GM12878 (cell line): ENCODE results near the gene DHRS4. TPM values are rescaled to one million over a fixed set of nuclear protein-coding genes. Genes with fewer than 3 reads are reported as not detected.

Source experiments
- ATAC-seq: fragments of 200-7000 bp; cut with Tn5 transposase; 3 replicates; pipeline ENCODE4 v1.9.1; 2020; ENCODE audit warnings: mild to moderate bottlenecking, moderate library complexity
- BruUV-seq: library from RNA; stranded (reverse); fragments of 400-500 nt; replicated peaks from 2 replicates; lab custom pipeline; 2021; lab: Mats Ljungman, UMichigan
- CTCF ChIA-PET: fragments of 300-600 bp; sonication (Branson Sonifier 250); formaldehyde crosslinking; extraction: SDS; loops from one replicate; lab custom pipeline; 2021; ENCODE audit warnings: inconsistent platforms; lab: Yijun Ruan, JAX
- POLR2A ChIA-PET: fragments of 350-600 bp; formaldehyde crosslinking; extraction: SDS; loops from one replicate; lab custom pipeline; 2021; ENCODE audit warnings: inconsistent platforms; lab: Charles Lee
- RAD21 ChIA-PET: fragments of 300-600 bp; sonication (Branson Sonifier 250); formaldehyde crosslinking; loops from one replicate; lab custom pipeline; 2023; ENCODE audit warnings: antibody characterized with exemption; ENCODE audit not compliant: unreplicated experiment; lab: Charles Lee
- SMC1A ChIA-PET: fragments of 300-600 bp; sonication (Branson Sonifier 250); formaldehyde crosslinking; loops from one replicate; lab custom pipeline; 2023; ENCODE audit not compliant: unreplicated experiment, uncharacterized antibody; lab: Charles Lee
- DNase-seq: peaks from one replicate; pipeline ENCODE4 v3.0.0-alpha.2; 2011; ENCODE audit warnings: low read depth, low spot score
- FAIRE-seq: peaks from 3 replicates; lab custom pipeline; 2011; peaks lifted over from hg19 to GRCh38; lab: Jason Lieb, UNC
- H2AFZ ChIP-seq: 2 replicates; pipeline ENCODE4 v1.6.0; 2011; ENCODE audit warnings: low read depth, low read length, control low read depth; ENCODE audit not compliant: control insufficient read depth
- H3K27ac ChIP-seq: 2 replicates; pipeline ENCODE4 v1.5.1; 2011; ENCODE audit warnings: control low read depth; ENCODE audit not compliant: control insufficient read depth, insufficient read depth
- H3K27me3 ChIP-seq, 2 experiments: replicated peaks in 1 of 2; 2 replicates each; pipeline versions ENCODE4 v1.6.0 to v1.6.1; 2011; ENCODE audit warnings: low read length in 1 of 2; ENCODE audit not compliant: control insufficient read depth in 2 of 2, insufficient read depth in 2 of 2
- H3K36me3 ChIP-seq, 2 experiments: 2 replicates each; pipeline ENCODE4 v1.5.1; 2011; ENCODE audit warnings: low read length in 1 of 2; ENCODE audit not compliant: control insufficient read depth in 2 of 2, insufficient read depth in 2 of 2
- H3K4me1 ChIP-seq: 2 replicates; pipeline ENCODE4 v1.6.1; 2011; ENCODE audit warnings: mild to moderate bottlenecking, low read length, moderate library complexity, mixed read lengths; ENCODE audit not compliant: control insufficient read depth, insufficient read depth
- H3K4me2 ChIP-seq: 2 replicates; pipeline ENCODE4 v1.6.0; 2011; ENCODE audit warnings: control low read depth; ENCODE audit not compliant: control insufficient read depth, insufficient read depth
- H3K4me3 ChIP-seq: fragments of 200-600 bp; sonication (generic); 2 replicates; pipeline ENCODE4 v1.5.1; 2016
- H3K79me2 ChIP-seq: 2 replicates; pipeline ENCODE4 v1.6.0; 2011; ENCODE audit warnings: low read length; ENCODE audit not compliant: control insufficient read depth, insufficient read depth
- H3K9ac ChIP-seq: 2 replicates; pipeline ENCODE4 v1.8.0; 2011; ENCODE audit warnings: low read length, control low read depth, mixed read lengths; ENCODE audit not compliant: control insufficient read depth, insufficient read depth
- H3K9me3 ChIP-seq: replicated peaks from 3 replicates; pipeline ENCODE4 v1.5.1; 2011; ENCODE audit warnings: mild to moderate bottlenecking, low read length; ENCODE audit not compliant: control insufficient read depth, insufficient read depth
- H4K20me1 ChIP-seq: 2 replicates; pipeline ENCODE4 v1.6.0; 2011; ENCODE audit not compliant: control insufficient read depth, insufficient read depth
- CHD1 ChIP-seq: IDR thresholded peaks from 2 replicates; pipeline ENCODE4 v1.6.1; 2012; ENCODE audit warnings: low read depth, low read length, improper control_type of control experiment
- E2F4 ChIP-seq: IDR thresholded peaks from 2 replicates; pipeline ENCODE4 v1.6.1; 2012; ENCODE audit warnings: low read depth, low read length, improper control_type of control experiment
- EGR1 ChIP-seq, 2 experiments: IDR thresholded peaks; 1 replicate in 1 of 2; 2 replicates in 1 of 2; pipeline ENCODE4 v1.6.1; 2011 to 2012; ENCODE audit warnings: low read depth in 2 of 2, low read length in 2 of 2, borderline replicate concordance in 1 of 2, mild to moderate bottlenecking in 1 of 2, moderate library complexity in 1 of 2
- NFYA ChIP-seq: IDR thresholded peaks from 2 replicates; pipeline ENCODE4 v1.6.1; 2011; ENCODE audit warnings: low read depth, mild to moderate bottlenecking, low read length, improper control_type of control experiment, borderline replicate concordance
- POLR2A ChIP-seq: IDR thresholded peaks from 2 replicates; pipeline ENCODE4 v1.6.1; 2011; ENCODE audit warnings: low read depth, mild to moderate bottlenecking, low read length
- TCF7 ChIP-seq: IDR thresholded peaks from 2 replicates; pipeline ENCODE4 v1.6.1; 2014; ENCODE audit warnings: antibody characterized with exemption, borderline replicate concordance
- USF1 ChIP-seq: IDR thresholded peaks from 2 replicates; pipeline ENCODE4 v1.6.1; 2011; ENCODE audit warnings: borderline replicate concordance, low read depth, mild to moderate bottlenecking, moderate library complexity, mixed read lengths, low read length; ENCODE audit not compliant: insufficient read depth; ENCODE audit errors: extremely low read length
- ZBTB11 ChIP-seq: fragments of 450-650 bp; formaldehyde crosslinking; IDR thresholded peaks from 2 replicates; pipeline ENCODE4 v1.5.0; 2022; ENCODE audit warnings: mild to moderate bottlenecking, missing genetic modification characterization
- ZNF687 ChIP-seq: fragments of 450-650 bp; IDR thresholded peaks from 2 replicates; pipeline ENCODE4 v1.6.1; 2017; ENCODE audit warnings: mild to moderate bottlenecking, moderate library complexity
- WGBS: methylation state at CpG from one replicate; pipeline ENCODE4 v1.1.6; 2016; ENCODE audit warnings: low lambda C conversion rate; ENCODE audit not compliant: insufficient replicate concordance, insufficient coverage; ENCODE audit errors: missing lambda C conversion rate; 5-methylcytosine and 5-hydroxymethylcytosine counted together
- in situ Hi-C: fragments of 300-500 bp; cut with MboI; formaldehyde crosslinking; loops from 9 replicates; pipeline ENCODE4 v1.14.3; 2018; ENCODE audit warnings: mixed read lengths
- intact Hi-C: fragments of 100-400 bp; cut with micrococcal nuclease; formaldehyde crosslinking; loops from one replicate; pipeline ENCODE4 v1.14.2; 2022; ENCODE audit not compliant: unreplicated experiment
- polyA plus RNA-seq, 11 experiments: library from polyadenylated mRNA; depleted of rRNA in 4 of 11; unstranded in 6 of 11; stranded (reverse) in 5 of 11; fragments of >200 nt; fragmentation: Nextera tagmentation in 4 of 11; fragmentation: Illumina TruSeq in 1 of 11; extraction: Ambion mirVana in 4 of 11; extraction: Trizol in 1 of 11; gene quantifications; 1 replicate in 1 of 11; 2 replicates in 10 of 11; pipeline versions ENCODE4 v1.2.1 to v1.2.3, GENCODE V29; 2011 to 2016; ENCODE audit warnings: inconsistent platforms in 2 of 11, missing spikeins in 2 of 11, low read depth in 1 of 11
- total RNA-seq, 4 experiments: library from RNA; depleted of rRNA in 3 of 4; stranded (reverse); fragments of >200 nt in 3 of 4; fragmentation: Illumina TruSeq in 1 of 4; extraction: Trizol in 1 of 4; gene quantifications; 2 replicates each; pipeline versions ENCODE4 v1.2.1 to v1.2.3, GENCODE V29; 2013 to 2021

The DHRS4 gene
- total and polyA plus RNA-seq, 10 of the 15 experiments (the other 5 are each of a cell fraction or from before 2014, with no cell fraction given): 2.4 to 38.1 (median 22.2) TPM

- H3K36me3 ChIP-seq: no peaks in the 10 kb centered on the region
- FAIRE-seq: no peak
- no peak overlapping the region for H2AFZ ChIP-seq
- H3K4me2 ChIP-seq: no peak overlapping the region
- H3K9me3 ChIP-seq: no peaks in the 10 kb centered on the region
- 50% methylated on average over 3 of the region's 3 CpGs for WGBS
- intact Hi-C loops: no loop called here
- TF ChIP-seq CHD1 (no peak), E2F4 (no peak), ZBTB11 (CRISPR knock-in tag) (no peak), USF1 (no peak), TCF7 (no peak), NFYA (no peak), POLR2A (no peak), ZNF687 (no peak), EGR1 (IDR thresholded peaks at IDR 0.05; ENCODE audit: borderline replicate concordance in 1 of 2, low read depth in 2 of 2, low read length in 2 of 2) (no peak)
- RAD21 ChIA-PET: interaction anchor here (4.3 kb wide), 1 partner anchor 299 kb away, joined by 23 read pairs; no protein-coding TSS in a partner anchor
- H4K20me1 ChIP-seq: no peaks in the 10 kb centered on the region
- H3K79me2 ChIP-seq: no peaks in the 10 kb centered on the region
- H3K27ac ChIP-seq: no peak overlapping the region
- H3K4me3 ChIP-seq: no peak overlapping the region
- in situ Hi-C loops: loop anchor here (5.0 kb wide), 1 partner anchor 345 kb away; no protein-coding TSS in a partner anchor
- SMC1A ChIA-PET: interaction anchor here (1.5 kb wide), 1 partner anchor 10 kb away, joined by 4 read pairs; no protein-coding TSS in a partner anchor
- H3K27me3 ChIP-seq: no peaks in the 10 kb centered on the region
- POLR2A ChIA-PET: no interaction called here
- no peak overlapping the region for H3K9ac ChIP-seq
- BruUV-seq: no TSS peak
- CTCF ChIA-PET: interaction anchor here (1.1 to 2.0 kb wide), 3 partner anchors 10 to 344 kb away, joined by 3 to 12 read pairs (median 8); no protein-coding TSS in a partner anchor
- H3K4me1 ChIP-seq: no peaks in the 10 kb centered on the region
- no peak for ATAC-seq
- DNase-seq: no peak
Measured at GRCh38 chr14:23932639-23933038, 20.9 kb upstream of the DHRS4 start.
